Neural progenitor cell (in vitro differentiated cells): ENCODE measurements around the gene SLIT2. TPM values are rescaled to one million over a fixed set of nuclear protein-coding genes. Genes with fewer than 3 reads are reported as not detected.

ENCODE experiments used
- DNase-seq: peaks from one replicate; pipeline ENCODE4 v3.0.0-alpha.2; 2016; ENCODE audit warnings: low spot score
- H2AFZ ChIP-seq: fragments of 200-600 bp; sonication (generic); replicated peaks from 2 replicates; pipeline ENCODE4 v1.6.1; 2016; ENCODE audit warnings: antibody characterized with exemption
- H3F3A ChIP-seq: fragments of 200-600 bp; sonication (generic); 2 replicates; pipeline ENCODE4 v1.6.1; 2016; ENCODE audit warnings: antibody characterized with exemption, low read depth
- H3K27ac ChIP-seq: fragments of 200-600 bp; sonication (generic); 2 replicates; pipeline ENCODE4 v1.5.1; 2016; ENCODE audit warnings: mild to moderate bottlenecking
- H3K27me3 ChIP-seq: fragments of 200-600 bp; sonication (generic); 2 replicates; pipeline ENCODE4 v1.6.1; 2016; ENCODE audit warnings: mild to moderate bottlenecking, moderate library complexity
- H3K36me3 ChIP-seq: fragments of 200-600 bp; sonication (generic); 2 replicates; pipeline ENCODE4 v1.5.1; 2016
- H3K4me1 ChIP-seq: fragments of 200-600 bp; sonication (generic); 2 replicates; pipeline ENCODE4 v1.6.1; 2016; ENCODE audit warnings: mixed run types
- H3K4me2 ChIP-seq: fragments of 200-600 bp; sonication (generic); 2 replicates; pipeline ENCODE4 v1.6.1; 2016
- H3K4me3 ChIP-seq: fragments of 200-600 bp; sonication (generic); 2 replicates; pipeline ENCODE4 v1.5.1; 2016
- H3K79me2 ChIP-seq: fragments of 200-600 bp; sonication (generic); 2 replicates; pipeline ENCODE4 v1.6.1; 2016; ENCODE audit warnings: low read depth
- H3K9ac ChIP-seq: fragments of 200-600 bp; sonication (generic); 2 replicates; pipeline ENCODE4 v1.6.1; 2016
- H3K9me3 ChIP-seq: fragments of 200-600 bp; sonication (generic); 2 replicates; pipeline ENCODE4 v1.5.1; 2016; ENCODE audit warnings: low read depth
- H4K20me1 ChIP-seq: fragments of 200-600 bp; sonication (generic); 2 replicates; pipeline ENCODE4 v1.6.1; 2016; ENCODE audit warnings: low read depth
- H3K27ac Mint-ChIP-seq: 3 replicates; pipeline ENCODE4 v1.8.0; 2021; ENCODE audit warnings: mixed read lengths
- H3K27me3 Mint-ChIP-seq: 2 replicates; pipeline ENCODE4 v1.8.0; 2022; ENCODE audit warnings: low read depth, mild to moderate bottlenecking, inconsistent platforms, moderate library complexity, mixed read lengths; ENCODE audit not compliant: insufficient read depth
- H3K36me3 Mint-ChIP-seq: 3 replicates; pipeline ENCODE4 v1.8.0; 2021; ENCODE audit warnings: mixed read lengths
- H3K4me1 Mint-ChIP-seq: 3 replicates; pipeline ENCODE4 v1.8.0; 2021; ENCODE audit warnings: mixed read lengths
- H3K4me3 Mint-ChIP-seq: 3 replicates; pipeline ENCODE4 v1.8.0; 2021; ENCODE audit warnings: mild to moderate bottlenecking, moderate library complexity, mixed read lengths
- H3K9me3 Mint-ChIP-seq: 3 replicates; pipeline ENCODE4 v1.8.0; 2020; ENCODE audit warnings: mixed read lengths
- EZH2 ChIP-seq: fragments of 200-600 bp; sonication (generic); IDR thresholded peaks from 2 replicates; pipeline ENCODE4 v1.6.1; 2017; ENCODE audit warnings: antibody characterized with exemption, mild to moderate bottlenecking, moderate library complexity
- EZH2phosphoT487 ChIP-seq: fragments of 200-600 bp; sonication (generic); IDR thresholded peaks from 2 replicates; pipeline ENCODE4 v1.6.1; 2017; ENCODE audit warnings: antibody characterized with exemption
- total RNA-seq: library from RNA; depleted of rRNA; stranded (reverse); fragments of >200 nt; gene quantifications from 2 replicates; pipeline ENCODE4 v1.2.3, GENCODE V29; 2015; ENCODE audit warnings: low replicate concordance
- TF ChIP-seq, protein P1 (sequence below): fragments of 200-600 bp; sonication (generic); IDR thresholded peaks from 2 replicates; pipeline ENCODE4 v1.5.1; 2017; ENCODE audit warnings: antibody characterized with exemption, mild to moderate bottlenecking

Gene SLIT2
- total RNA-seq, 1 donor from 2014 or later: 3.0 TPM

DNA sequence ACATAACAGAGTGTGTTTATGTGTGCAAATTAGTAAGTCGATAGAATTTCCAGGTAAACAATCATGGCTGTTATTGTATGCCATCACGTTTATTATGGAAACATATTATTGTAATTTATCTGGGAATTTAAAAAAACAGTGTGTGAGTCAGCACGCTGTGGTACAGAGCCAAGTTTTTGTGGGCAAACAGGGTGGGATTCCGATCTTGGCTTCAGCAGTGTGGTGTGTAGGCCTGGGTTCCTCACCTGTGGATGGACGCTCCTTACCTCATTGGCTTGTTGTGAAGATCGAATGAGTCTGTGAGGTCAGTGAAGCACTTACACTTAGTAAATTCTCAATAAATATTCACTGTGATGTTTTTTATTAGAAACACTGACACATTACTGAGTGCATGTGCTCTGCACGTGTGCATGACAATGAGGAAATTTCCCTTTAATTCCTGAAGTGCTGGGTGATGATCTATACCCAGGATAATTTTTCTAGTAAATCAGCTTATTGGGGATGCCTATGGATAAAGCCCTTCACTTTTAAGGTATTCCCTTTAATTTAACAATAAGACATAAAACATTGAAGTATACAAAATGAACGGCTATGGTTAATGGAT, 36.4 kb downstream of the SLIT2 start:
- Histone ChIP-seq H3K9me3 (no peaks in the 10 kb centered on the region), H3K4me3 (no peak overlapping the region), H3K27ac (no peak overlapping the region), H3K9ac (no peak overlapping the region), H4K20me1 (no peaks in the 10 kb centered on the region), H2AFZ (no peak overlapping the region), H3K79me2 (no peaks in the 10 kb centered on the region), H3F3A (no peaks in the 10 kb centered on the region), H3K4me1 (peaks cover 3% of the 10 kb centered on the region), H3K36me3 (no peaks in the 10 kb centered on the region), H3K27me3 (no peaks in the 10 kb centered on the region), H3K4me2 (no peak overlapping the region)
- no peak for DNase-seq
- H3K4me1 Mint-ChIP-seq: peaks cover 35% of the 10 kb centered on the region
- H3K9me3 Mint-ChIP-seq: no peaks in the 10 kb centered on the region
- TF ChIP-seq EZH2phosphoT487: no peak
- TF ChIP-seq, protein P1, sequence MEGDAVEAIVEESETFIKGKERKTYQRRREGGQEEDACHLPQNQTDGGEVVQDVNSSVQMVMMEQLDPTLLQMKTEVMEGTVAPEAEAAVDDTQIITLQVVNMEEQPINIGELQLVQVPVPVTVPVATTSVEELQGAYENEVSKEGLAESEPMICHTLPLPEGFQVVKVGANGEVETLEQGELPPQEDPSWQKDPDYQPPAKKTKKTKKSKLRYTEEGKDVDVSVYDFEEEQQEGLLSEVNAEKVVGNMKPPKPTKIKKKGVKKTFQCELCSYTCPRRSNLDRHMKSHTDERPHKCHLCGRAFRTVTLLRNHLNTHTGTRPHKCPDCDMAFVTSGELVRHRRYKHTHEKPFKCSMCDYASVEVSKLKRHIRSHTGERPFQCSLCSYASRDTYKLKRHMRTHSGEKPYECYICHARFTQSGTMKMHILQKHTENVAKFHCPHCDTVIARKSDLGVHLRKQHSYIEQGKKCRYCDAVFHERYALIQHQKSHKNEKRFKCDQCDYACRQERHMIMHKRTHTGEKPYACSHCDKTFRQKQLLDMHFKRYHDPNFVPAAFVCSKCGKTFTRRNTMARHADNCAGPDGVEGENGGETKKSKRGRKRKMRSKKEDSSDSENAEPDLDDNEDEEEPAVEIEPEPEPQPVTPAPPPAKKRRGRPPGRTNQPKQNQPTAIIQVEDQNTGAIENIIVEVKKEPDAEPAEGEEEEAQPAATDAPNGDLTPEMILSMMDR: no peak
- no peak for TF ChIP-seq EZH2
- peaks cover 20% of the 10 kb centered on the region for H3K36me3 Mint-ChIP-seq
- no peaks in the 10 kb centered on the region for H3K27me3 Mint-ChIP-seq
- no peak overlapping the region for H3K4me3 Mint-ChIP-seq
- no peak overlapping the region for H3K27ac Mint-ChIP-seq

DNA sequence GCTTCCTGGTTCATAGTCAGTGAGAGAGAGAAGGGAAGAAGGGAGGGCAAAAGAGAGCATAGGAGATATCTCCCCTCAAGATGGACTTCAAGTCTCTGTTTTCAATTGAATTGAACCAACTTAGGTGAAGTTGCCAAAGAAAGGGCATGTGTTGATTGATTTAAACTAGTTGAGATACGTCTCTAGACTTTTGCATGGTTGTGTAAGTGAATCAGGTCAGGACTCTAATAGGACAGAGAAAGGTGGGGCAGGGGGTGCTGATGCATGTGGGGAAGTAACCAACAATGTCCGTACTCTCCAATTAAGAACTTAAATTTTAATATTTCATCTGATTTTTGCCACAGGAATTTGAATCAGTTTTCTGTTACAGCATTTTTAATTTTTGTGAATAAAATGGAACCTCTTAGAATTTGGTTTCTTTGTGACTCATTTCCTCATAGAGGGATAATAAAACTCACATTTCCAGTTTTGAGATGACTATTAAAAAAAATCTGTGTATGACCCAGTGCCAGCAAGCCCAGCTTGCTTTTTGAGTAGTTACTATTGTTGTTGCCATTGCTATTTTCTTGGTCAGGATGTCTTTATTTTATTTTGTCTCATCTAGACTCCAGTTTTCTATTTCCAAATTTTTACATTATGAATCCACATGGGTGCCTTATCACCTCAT, 37.3 kb downstream of the SLIT2 start:
- Histone ChIP-seq H4K20me1 (no peaks in the 10 kb centered on the region), H2AFZ (no peak overlapping the region), H3K79me2 (no peaks in the 10 kb centered on the region), H3K27me3 (no peaks in the 10 kb centered on the region), H3K4me1 (no peaks in the 10 kb centered on the region), H3K9ac (no peak overlapping the region), H3K4me2 (no peak overlapping the region), H3K36me3 (no peaks in the 10 kb centered on the region), H3K27ac (no peak overlapping the region), H3F3A (no peaks in the 10 kb centered on the region), H3K9me3 (no peaks in the 10 kb centered on the region), H3K4me3 (no peak overlapping the region)
- TF ChIP-seq EZH2: no peak
- TF ChIP-seq, protein P1: no peak
- TF ChIP-seq EZH2phosphoT487: no peak
- H3K36me3 Mint-ChIP-seq: peaks cover 20% of the 10 kb centered on the region
- no peaks in the 10 kb centered on the region for H3K27me3 Mint-ChIP-seq
- H3K4me3 Mint-ChIP-seq: no peak overlapping the region
- peaks cover 27% of the 10 kb centered on the region for H3K4me1 Mint-ChIP-seq
- H3K9me3 Mint-ChIP-seq: no peaks in the 10 kb centered on the region
- no peak overlapping the region for H3K27ac Mint-ChIP-seq
- DNase-seq: no peak

DNA sequence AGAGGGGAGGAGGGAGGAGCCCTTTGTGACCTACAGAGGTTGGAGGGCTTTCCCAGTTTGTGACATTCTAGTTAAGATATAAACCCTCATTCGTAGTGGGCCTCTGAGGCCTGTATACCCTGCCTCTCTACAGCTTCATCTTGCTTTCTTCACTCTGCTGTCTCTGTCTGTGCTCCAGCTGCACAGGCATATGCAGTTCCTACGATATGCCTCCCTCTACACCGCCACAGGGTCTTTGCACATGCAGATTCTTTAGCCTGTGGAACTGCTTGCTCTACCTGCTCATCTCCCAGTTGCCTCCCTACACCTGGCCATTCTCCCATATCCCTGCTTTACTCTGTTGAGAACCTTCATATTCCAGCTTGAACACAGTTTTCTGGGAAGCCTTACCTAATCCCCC, 38.1 kb downstream of the SLIT2 start:
- Histone ChIP-seq H3K27me3 (no peaks in the 10 kb centered on the region), H3K27ac (no peak overlapping the region), H3K9me3 (no peaks in the 10 kb centered on the region), H3K79me2 (no peaks in the 10 kb centered on the region), H3K36me3 (no peaks in the 10 kb centered on the region), H4K20me1 (no peaks in the 10 kb centered on the region), H3K4me1 (no peaks in the 10 kb centered on the region), H2AFZ (no peak overlapping the region), H3K4me2 (no peak overlapping the region), H3K4me3 (no peak overlapping the region), H3K9ac (no peak overlapping the region), H3F3A (no peaks in the 10 kb centered on the region)
- TF ChIP-seq EZH2phosphoT487 (no peak), EZH2 (no peak)
- TF ChIP-seq, protein P1: no peak
- no peak overlapping the region for H3K4me3 Mint-ChIP-seq
- no peaks in the 10 kb centered on the region for H3K27me3 Mint-ChIP-seq
- DNase-seq: no peak
- no peaks in the 10 kb centered on the region for H3K9me3 Mint-ChIP-seq
- peaks cover 24% of the 10 kb centered on the region for H3K4me1 Mint-ChIP-seq
- H3K27ac Mint-ChIP-seq: no peak overlapping the region
- H3K36me3 Mint-ChIP-seq: peaks cover 24% of the 10 kb centered on the region
